NT2/D1 (cell line): Measurements from ENCODE around the gene CD84.

Source experiments
- DNase-seq: peaks from one replicate; pipeline ENCODE4 v3.0.0-alpha.2; 2011; ENCODE audit warnings: low read depth, low spot score
- H3K27me3 ChIP-seq: 2 replicates; pipeline ENCODE4 v1.6.0; 2011; ENCODE audit warnings: mild to moderate bottlenecking; ENCODE audit not compliant: insufficient read length, insufficient read depth
- H3K36me3 ChIP-seq: 2 replicates; pipeline ENCODE4 v1.6.1; 2011; ENCODE audit warnings: mild to moderate bottlenecking, low read length, mixed read lengths; ENCODE audit not compliant: insufficient read depth, insufficient read length
- H3K4me1 ChIP-seq: 2 replicates; pipeline ENCODE4 v1.5.1; 2011; ENCODE audit not compliant: insufficient read depth, insufficient read length
- H3K4me3 ChIP-seq: 2 replicates; pipeline ENCODE4 v1.5.1; 2011; ENCODE audit warnings: low read depth; ENCODE audit not compliant: insufficient read length
- H3K9ac ChIP-seq: 2 replicates; pipeline ENCODE4 v1.6.0; 2011; ENCODE audit warnings: low read depth; ENCODE audit not compliant: insufficient read length
- H3K9me3 ChIP-seq: 2 replicates; pipeline ENCODE4 v1.5.1; 2011; ENCODE audit warnings: mild to moderate bottlenecking, low read length; ENCODE audit not compliant: insufficient read depth
- SUZ12 ChIP-seq: IDR thresholded peaks from 2 replicates; pipeline ENCODE4 v1.6.1; 2011; ENCODE audit not compliant: insufficient read length, insufficient read depth; ENCODE audit errors: extremely low read depth
- YY1 ChIP-seq: IDR thresholded peaks from 2 replicates; pipeline ENCODE4 v1.6.1; 2011; ENCODE audit not compliant: insufficient read length, insufficient read depth
- ZNF274 ChIP-seq: IDR thresholded peaks from 2 replicates; pipeline ENCODE4 v1.6.1; 2011; ENCODE audit warnings: mild to moderate bottlenecking, low read depth, low read length

CD84 gene

DNA sequence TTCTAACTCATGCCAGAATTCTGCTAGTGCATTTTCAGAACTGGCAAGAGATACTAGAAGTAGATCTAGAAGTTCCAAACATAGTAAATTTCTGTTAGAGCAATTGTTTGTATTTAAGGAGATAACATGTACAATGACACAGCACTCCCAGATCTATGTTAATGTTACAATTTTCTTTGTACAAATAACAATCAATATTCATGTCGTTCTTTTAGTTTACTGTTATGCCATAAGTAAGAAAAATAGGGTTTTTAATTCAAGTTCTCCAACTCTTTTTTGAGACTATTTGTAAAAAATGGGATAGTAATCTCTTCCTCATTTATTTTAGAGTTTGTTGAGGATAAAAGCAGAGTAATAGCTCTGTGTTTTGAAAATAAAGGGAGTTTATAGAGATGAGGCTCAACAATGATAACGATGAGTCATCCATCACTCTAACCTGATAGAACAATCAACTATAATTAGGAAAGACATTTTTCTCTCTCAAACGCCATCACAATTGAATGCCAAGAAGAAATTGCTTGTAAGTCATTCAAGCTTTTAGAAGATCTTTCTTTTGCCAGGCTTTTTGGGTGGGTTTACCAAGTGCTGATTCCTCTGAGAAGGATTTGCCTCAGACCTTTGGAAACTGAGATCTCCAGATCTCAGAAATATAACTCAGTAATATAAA is 638 bp downstream of the CD84 start:
- no peak for DNase-seq
- Histone ChIP-seq H3K4me3 (no peak overlapping the region), H3K27me3 (no peaks in the 10 kb centered on the region), H3K4me1 (no peaks in the 10 kb centered on the region), H3K9ac (no peak overlapping the region), H3K9me3 (no peaks in the 10 kb centered on the region), H3K36me3 (no peaks in the 10 kb centered on the region)
- TF ChIP-seq YY1 (no peak), ZNF274 (no peak), SUZ12 (no peak)

DNA sequence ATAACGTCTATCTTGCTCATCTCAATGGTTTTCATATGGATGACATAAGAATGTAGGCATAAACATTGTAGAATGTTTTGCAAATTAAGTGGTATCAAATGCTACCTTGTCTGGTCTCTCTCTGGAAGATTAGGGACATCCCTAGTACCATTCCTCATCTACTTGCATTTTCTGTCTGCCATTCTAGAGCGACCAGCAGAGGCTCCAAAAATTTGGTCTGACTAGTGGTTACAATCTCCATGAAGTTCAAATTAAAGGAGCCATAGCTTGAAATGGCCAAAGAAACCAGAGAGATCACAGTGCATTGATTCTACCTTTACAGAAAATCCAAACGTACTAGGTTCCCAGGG is 1.1 kb downstream of the CD84 start:
- H3K4me3 ChIP-seq, result no peak overlapping the region
- H3K4me1 ChIP-seq, result no peaks in the 10 kb centered on the region

DNA sequence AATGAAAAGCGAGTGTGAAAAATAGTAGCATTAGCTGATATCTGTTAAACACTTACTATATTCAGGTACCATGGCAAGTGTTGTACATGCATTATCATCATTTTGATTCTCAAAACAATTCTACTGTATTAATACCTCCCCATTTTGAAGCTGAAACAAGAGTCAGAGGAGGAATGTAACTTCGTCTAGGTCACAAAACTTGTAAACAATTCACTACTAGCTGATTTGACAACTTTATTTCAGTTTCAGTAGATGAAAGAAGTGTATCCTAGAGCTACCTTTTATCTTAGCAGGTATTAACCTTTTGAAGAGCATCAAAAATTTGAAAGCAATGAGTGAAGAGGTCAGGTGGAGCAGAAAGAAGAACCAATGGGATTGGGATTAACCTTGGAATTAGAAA is 1.6 kb downstream of the CD84 start:
- no peak for DNase-seq
- Histone ChIP-seq H3K9me3 (no peaks in the 10 kb centered on the region), H3K4me1 (no peaks in the 10 kb centered on the region), H3K4me3 (no peak overlapping the region), H3K9ac (no peak overlapping the region), H3K36me3 (no peaks in the 10 kb centered on the region), H3K27me3 (no peaks in the 10 kb centered on the region)
- no peak for TF ChIP-seq SUZ12

More for the DNA sequence above, 1.1 kb downstream of the CD84 start:
- TF ChIP-seq SUZ12 (no peak), ZNF274 (no peak)
- Histone ChIP-seq H3K27me3 (no peaks in the 10 kb centered on the region), H3K9me3 (no peaks in the 10 kb centered on the region), H3K36me3 (no peaks in the 10 kb centered on the region), H3K9ac (no peak overlapping the region)
- DNase-seq, result no peak

DNA sequence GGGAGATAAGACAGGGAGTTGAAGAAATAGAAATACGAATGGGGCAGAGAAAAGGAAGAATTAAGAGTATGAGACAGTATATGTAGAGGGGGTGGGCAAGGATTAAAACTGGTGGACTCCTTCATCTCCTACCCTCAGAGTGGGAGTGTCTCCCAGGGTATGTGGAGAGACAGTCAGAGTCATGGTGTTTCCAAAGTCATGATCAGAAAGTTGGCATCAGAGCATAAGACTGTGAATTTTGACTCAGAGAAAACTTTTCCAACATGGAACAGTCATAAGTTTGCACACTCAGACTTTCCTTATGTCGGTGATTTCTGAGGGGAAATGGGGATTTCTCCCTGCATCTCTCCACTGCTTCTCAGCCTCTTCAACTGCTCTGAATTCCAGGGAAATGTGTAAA is 2.4 kb downstream of the CD84 start:
- TF ChIP-seq YY1, result no peak
- no peak for TF ChIP-seq ZNF274
- no peak for TF ChIP-seq SUZ12
- Histone ChIP-seq H3K9ac (no peak overlapping the region), H3K4me1 (no peaks in the 10 kb centered on the region), H3K9me3 (no peaks in the 10 kb centered on the region), H3K36me3 (no peaks in the 10 kb centered on the region), H3K4me3 (no peak overlapping the region), H3K27me3 (no peaks in the 10 kb centered on the region)
- DNase-seq, result no peak

DNA sequence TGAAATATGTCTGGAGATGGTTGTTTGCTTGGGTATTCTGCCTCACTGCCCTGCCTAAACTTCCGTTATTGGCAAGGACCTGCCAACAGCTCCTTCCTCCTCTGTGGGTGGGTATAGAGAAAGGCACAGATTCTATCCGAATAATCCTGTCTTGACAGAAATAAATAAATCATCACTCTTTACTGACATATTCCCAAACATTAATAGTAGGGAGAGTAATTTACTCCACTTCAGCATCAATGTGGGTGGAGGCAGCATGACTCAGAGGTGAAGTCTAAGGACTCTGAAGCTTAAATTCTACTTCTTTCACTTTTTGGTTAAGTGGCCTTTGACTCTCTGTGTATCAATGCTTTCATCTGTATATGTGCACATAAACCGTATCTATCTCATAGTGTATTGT is 2.9 kb downstream of the CD84 start:
- no peak for DNase-seq
- no peaks in the 10 kb centered on the region for H3K9me3 ChIP-seq
- TF ChIP-seq YY1, result no peak
- TF ChIP-seq ZNF274, result no peak
- TF ChIP-seq SUZ12, result no peak
- no peak overlapping the region for H3K4me3 ChIP-seq
- no peaks in the 10 kb centered on the region for H3K27me3 ChIP-seq
- no peaks in the 10 kb centered on the region for H3K4me1 ChIP-seq
- no peak overlapping the region for H3K9ac ChIP-seq
- H3K36me3 ChIP-seq, result no peaks in the 10 kb centered on the region

DNA sequence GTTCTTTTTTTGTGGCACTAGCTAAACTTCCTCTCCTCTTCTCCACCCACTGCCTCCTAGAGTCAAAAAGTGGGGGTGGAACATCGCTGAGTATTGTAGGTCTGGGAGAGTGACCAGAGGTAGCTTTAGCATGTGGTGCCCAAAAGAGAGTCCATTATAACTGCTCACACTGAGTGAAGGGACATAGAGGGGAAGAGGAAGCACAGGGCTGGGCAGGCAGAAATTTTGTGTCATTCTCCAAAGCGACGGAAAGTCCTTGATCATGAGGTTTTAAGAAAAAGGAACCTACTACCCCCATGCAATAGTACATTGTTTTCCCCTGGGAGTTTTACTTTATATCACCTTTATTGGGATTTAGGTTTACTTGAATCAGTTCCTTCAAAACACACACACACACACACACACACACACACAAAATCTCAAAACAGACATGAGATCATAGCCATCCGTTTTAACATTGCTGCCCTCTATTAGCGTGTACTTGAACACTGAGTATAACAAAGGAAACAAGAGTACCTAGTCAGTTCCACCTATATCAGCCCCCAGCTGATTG is 4.1 kb downstream of the CD84 start:
- H3K9me3 ChIP-seq, result no peaks in the 10 kb centered on the region
- no peak for TF ChIP-seq ZNF274
- no peak for TF ChIP-seq YY1
- no peak for TF ChIP-seq SUZ12
- no peaks in the 10 kb centered on the region for H3K36me3 ChIP-seq
- no peaks in the 10 kb centered on the region for H3K27me3 ChIP-seq
- DNase-seq, result no peak
- H3K4me1 ChIP-seq, result no peaks in the 10 kb centered on the region
- no peak overlapping the region for H3K9ac ChIP-seq
- no peak overlapping the region for H3K4me3 ChIP-seq

DNA sequence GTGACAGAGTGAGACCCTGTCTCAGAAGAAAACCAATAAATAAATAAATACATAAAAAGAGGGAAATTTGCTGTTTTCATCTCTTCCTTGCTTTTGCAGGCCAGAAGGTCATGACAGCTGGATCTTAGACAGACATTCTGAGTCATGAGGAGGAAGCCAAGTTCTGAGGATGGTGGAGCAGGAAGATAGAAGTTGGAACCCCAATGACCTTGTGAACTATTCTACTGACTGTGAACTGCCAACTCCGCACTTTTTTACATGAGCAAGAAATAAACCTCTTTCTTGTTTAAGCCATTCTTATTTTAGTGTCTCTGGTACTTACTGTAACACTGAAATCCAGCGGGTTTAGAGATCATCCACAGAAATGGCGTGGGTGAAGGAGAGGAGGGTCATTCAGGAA is 8.5 kb downstream of the CD84 start:
- TF ChIP-seq ZNF274, result no peak
- TF ChIP-seq YY1, result no peak
- no peak for TF ChIP-seq SUZ12
- H3K4me1 ChIP-seq, result no peaks in the 10 kb centered on the region

DNA sequence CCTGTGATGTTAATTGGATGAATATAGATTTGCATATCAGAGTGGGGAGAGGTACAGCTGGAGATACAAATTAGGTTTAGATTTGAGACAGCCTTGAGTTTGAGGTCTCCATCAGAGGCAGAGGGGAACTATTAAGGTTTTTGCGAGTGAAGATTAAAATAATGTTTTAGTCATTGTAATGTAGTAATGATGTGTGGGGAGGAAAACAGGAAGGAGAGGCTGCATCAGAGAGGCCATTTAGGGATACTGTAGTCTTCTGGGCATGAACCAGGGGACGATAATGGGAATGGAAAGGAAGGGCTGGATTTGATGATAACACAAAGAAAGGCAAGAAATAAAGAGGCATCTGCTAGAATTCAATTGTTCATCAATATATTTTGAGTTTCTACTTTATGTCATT is 9.5 kb downstream of the CD84 start:
- no peaks in the 10 kb centered on the region for H3K36me3 ChIP-seq
- no peaks in the 10 kb centered on the region for H3K9me3 ChIP-seq
- H3K4me3 ChIP-seq, result no peak overlapping the region
- DNase-seq, result no peak
- no peaks in the 10 kb centered on the region for H3K27me3 ChIP-seq
- no peak overlapping the region for H3K9ac ChIP-seq
- no peak for TF ChIP-seq SUZ12
- TF ChIP-seq YY1, result no peak
- TF ChIP-seq ZNF274, result no peak
- H3K4me1 ChIP-seq, result no peaks in the 10 kb centered on the region

More for the DNA sequence above, 8.5 kb downstream of the CD84 start:
- Histone ChIP-seq H3K36me3 (no peaks in the 10 kb centered on the region), H3K9ac (no peak overlapping the region), H3K4me3 (no peak overlapping the region), H3K9me3 (no peaks in the 10 kb centered on the region), H3K27me3 (no peaks in the 10 kb centered on the region)
- DNase-seq, result no peak
